NB4 (cell line): Measurements from ENCODE around the gene SLC10A3.
A peak's percentile ranks its signal among the peaks of the same experiment; 100 is the strongest.

ENCODE experiments used
- DNase-seq: peaks from one replicate; pipeline ENCODE4 v3.0.0; 2010; ENCODE audit warnings: low read depth
- H3K4me3 ChIP-seq: one replicate; pipeline ENCODE4 v1.5.1; 2011; ENCODE audit warnings: mild to moderate bottlenecking, low read depth, low read length, moderate library complexity
- CTCF ChIP-seq: IDR thresholded peaks from one replicate; pipeline ENCODE4 v1.5.1; 2012; ENCODE audit warnings: low read depth, low read length
- MYC ChIP-seq: IDR thresholded peaks from 2 replicates; pipeline ENCODE4 v1.6.1; 2011; ENCODE audit warnings: low read depth, low read length
- POLR2A ChIP-seq: IDR thresholded peaks from 2 replicates; pipeline ENCODE4 v1.6.1; 2011; ENCODE audit warnings: mild to moderate bottlenecking; ENCODE audit not compliant: insufficient read length; ENCODE audit errors: extremely low read depth
- TF ChIP-seq, protein P1 (sequence below): IDR thresholded peaks from 2 replicates; pipeline ENCODE4 v1.6.1; 2011; ENCODE audit warnings: low read depth, low read length

SLC10A3 gene

GRCh38 chrX:154460326-154460725 lies 30.1 kb downstream of the SLC10A3 start:
- H3K4me3 ChIP-seq: no peak overlapping the region
- TF ChIP-seq POLR2A (no peak), CTCF (no peak), MYC (no peak)
- TF ChIP-seq, protein P1, sequence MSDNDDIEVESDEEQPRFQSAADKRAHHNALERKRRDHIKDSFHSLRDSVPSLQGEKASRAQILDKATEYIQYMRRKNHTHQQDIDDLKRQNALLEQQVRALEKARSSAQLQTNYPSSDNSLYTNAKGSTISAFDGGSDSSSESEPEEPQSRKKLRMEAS: no peak
- DNase-seq: no peak

DNA sequence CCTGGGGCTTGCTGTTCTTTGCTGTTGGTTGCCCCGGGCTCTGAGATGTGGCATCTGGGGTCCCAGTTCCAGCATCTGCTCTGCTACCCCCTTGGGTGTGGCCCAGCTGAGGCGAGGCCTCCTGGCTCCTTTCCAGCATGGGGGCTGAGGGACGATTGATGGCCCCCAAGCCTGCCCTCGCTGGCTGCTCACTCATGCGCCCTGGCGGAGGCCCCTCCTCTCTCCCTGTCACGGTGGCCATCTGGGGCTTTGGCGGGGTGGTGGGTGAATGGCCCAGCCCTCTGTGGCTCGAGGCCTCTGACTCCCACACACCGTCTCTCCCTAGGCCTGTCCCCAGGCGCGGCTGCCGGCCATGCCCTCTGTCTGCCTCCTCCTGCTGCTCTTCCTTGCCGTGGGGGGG lies 30.6 kb downstream of the SLC10A3 start:
- no peak overlapping the region for H3K4me3 ChIP-seq
- no peak for TF ChIP-seq POLR2A
- TF ChIP-seq MYC: no peak
- TF ChIP-seq CTCF: no peak
- TF ChIP-seq, protein P1: no peak
- DNase-seq: peak; percentile 35

- DNase-seq: peak; percentile 52
- no peak for TF ChIP-seq CTCF
- peak overlapping the region; percentile 62 for H3K4me3 ChIP-seq
Measured at GRCh38 chrX:154458954-154459778, 31.3 kb downstream of the SLC10A3 start.

DNA sequence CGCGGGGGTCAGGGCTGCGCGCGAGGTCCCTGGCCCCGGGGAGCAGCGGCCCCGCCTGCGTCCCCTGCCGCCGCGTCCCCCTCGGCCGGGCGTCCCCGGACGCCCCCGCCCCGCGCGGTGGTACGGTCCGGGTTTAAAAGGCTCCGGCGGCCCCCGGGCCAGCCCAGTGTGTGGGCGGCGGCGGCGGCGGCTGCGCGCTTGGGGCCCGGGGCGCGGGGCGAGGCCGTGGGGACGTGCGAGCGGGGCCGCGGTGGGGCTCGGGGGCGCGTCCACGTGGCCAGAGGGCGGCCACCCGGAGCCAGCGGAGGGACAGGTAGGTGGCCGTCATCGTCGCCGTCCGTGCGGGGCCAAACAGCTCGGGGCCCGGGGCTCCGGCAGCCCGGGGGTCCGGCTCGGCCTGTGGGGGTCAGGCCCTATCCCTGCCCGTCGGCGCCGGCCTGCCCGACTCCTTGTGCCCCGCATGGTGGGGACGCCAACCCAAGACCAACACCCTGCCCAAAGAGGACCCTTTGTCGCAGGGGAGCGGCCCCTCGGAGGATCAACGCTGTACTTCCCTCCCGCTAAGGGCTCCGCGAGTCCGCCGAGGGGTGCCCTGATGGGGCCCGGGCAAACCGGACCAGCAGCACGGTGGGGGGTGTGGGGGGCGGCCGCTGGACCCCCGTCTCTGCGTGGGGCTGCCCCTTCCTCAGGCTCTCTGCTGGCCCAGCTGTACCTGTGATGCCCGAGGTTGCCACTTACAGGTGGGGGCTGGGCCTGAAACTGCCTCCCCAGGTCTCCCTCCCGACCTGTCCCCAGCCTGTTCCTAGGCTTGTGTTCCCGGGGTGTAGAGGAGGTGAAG lies 32.1 kb downstream of the SLC10A3 start, which contains the start of gene PLXNA3:
PLXNA3 (plus strand) TSS at position 166 of the 838 bp plus-strand sequence. CDS start 1,903 bp downstream, outside the sequence.
- peak; percentile 62 for DNase-seq
- H3K4me3 ChIP-seq: peak within 1 kb of the TSS; percentile 62
- TF ChIP-seq, protein P1: no peak
- TF ChIP-seq MYC (no peak), POLR2A (no peak), CTCF (no peak)

GRCh38 chrX:154457491-154458115 lies 32.8 kb downstream of the SLC10A3 start:
- H3K4me3 ChIP-seq: peak overlapping the region; percentile 28
- TF ChIP-seq, protein P1: no peak
- TF ChIP-seq POLR2A: no peak
- TF ChIP-seq MYC: no peak
- no peak for TF ChIP-seq CTCF
- DNase-seq: peak; percentile 45
